HFF-Myc (cell line): Measurements from ENCODE around the gene COP1.

ENCODE experiments used
- DNase-seq: peaks from one replicate; pipeline ENCODE4 v3.0.0-alpha.2; 2011; ENCODE audit warnings: low read depth; ENCODE audit errors: extremely low read depth
- H3K4me3 ChIP-seq: replicated peaks from 2 replicates; pipeline ENCODE4 v1.5.1; 2011; ENCODE audit warnings: low read depth, mild to moderate bottlenecking, control low read depth, low read length
- CTCF ChIP-seq: IDR thresholded peaks from 2 replicates; pipeline ENCODE4 v1.5.1; 2012; ENCODE audit warnings: mild to moderate bottlenecking, low read depth, low read length, control low read depth; ENCODE audit errors: missing control alignments

Gene COP1

GRCh38 chr1:176187001-176187400, 20.1 kb downstream of the COP1 start:
- no peak for DNase-seq
- H3K4me3 ChIP-seq: no peak overlapping the region
- no peak for TF ChIP-seq CTCF

DNA sequence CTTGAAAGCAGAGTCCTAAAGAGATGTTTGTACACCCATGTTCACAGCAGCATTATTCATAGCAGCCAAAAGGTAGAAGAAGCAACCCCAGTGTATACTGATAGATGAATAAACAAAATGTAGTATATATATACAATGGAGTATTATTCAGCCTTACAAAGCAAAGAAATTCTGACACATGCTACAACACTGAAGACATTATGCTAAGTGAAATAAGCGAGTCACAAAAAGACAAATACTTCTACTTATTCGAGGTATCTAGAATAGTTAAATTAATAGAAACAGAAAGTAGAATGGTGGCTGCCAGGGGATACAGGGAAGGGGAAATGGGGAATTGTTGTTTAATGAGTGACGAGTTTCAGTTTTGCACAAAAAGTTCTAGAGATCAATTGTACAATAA, 23.5 kb downstream of the COP1 start:
- no peak for TF ChIP-seq CTCF

DNA sequence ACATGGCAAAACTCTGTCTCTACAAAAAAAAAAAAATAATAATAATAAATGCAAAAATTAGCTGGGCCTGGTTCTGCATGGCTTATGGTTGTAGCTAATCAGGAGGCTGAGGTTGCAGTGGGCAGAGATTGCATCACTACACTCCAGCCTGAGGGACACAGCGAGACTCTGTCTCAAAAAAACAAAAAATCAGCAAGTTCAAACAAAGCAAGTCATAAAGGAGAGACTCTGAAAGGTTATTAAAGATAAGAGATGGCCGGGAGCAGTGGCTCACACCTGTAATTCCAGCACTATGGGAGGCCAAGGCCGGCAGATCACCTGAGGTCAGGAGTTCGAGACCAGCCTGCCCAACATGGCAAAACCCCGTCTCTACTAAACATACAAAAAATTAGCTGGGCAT, 28.8 kb downstream of the COP1 start:
- TF ChIP-seq CTCF: no peak
- H3K4me3 ChIP-seq: no peak overlapping the region
- no peak for DNase-seq

More for the DNA sequence above, 23.5 kb downstream of the COP1 start:
- no peak for DNase-seq
- H3K4me3 ChIP-seq: no peak overlapping the region

DNA sequence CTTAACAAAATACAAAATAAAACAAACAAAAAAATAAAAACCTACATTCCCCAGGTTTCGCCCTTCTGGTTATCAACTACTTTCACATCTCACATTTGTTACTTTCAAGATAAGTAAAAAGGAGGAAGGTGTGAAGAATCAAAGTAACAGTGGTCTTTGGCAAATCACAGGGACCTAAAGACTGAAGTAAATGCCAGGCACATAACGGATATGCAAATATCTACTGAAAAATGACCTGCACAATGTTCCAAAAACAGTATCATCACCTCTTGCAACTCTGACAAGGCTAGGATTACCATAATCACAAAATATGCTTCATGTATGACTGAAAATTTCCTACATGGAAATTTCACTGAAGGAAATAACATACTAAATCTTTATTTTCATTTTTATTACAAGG, 29.3 kb downstream of the COP1 start:
- no peak for TF ChIP-seq CTCF
- H3K4me3 ChIP-seq: no peak overlapping the region
- no peak for DNase-seq

- DNase-seq: no peak
- H3K4me3 ChIP-seq: no peak overlapping the region
- TF ChIP-seq CTCF: no peak
Observed at GRCh38 chr1:176174108-176174507, 33.0 kb downstream of the COP1 start.

- no peak for TF ChIP-seq CTCF
- H3K4me3 ChIP-seq: no peak overlapping the region
- DNase-seq: no peak
Observed at GRCh38 chr1:176172215-176172614, 34.9 kb downstream of the COP1 start.

GRCh38 chr1:176167210-176167609, 39.9 kb downstream of the COP1 start:
- no peak for DNase-seq
- no peak for TF ChIP-seq CTCF
- H3K4me3 ChIP-seq: no peak overlapping the region
